HCT116 (cell line): ENCODE measurements around the gene NCAPD3. TPM values are rescaled to one million over a fixed set of nuclear protein-coding genes. Genes with fewer than 3 reads are reported as not detected.

ENCODE experiments used
- ATAC-seq: fragments of 200-7000 bp; cut with Tn5 transposase; 2 replicates; pipeline ENCODE4 v1.9.1; 2020; ENCODE audit warnings: mild to moderate bottlenecking, moderate library complexity
- BruUV-seq: library from RNA; stranded (reverse); fragments of 400-500 nt; replicated peaks from 2 replicates; lab custom pipeline; 2021; lab: Mats Ljungman, UMichigan
- CTCF ChIA-PET: fragments of 300-600 bp; sonication (Branson Sonifier 250); formaldehyde crosslinking; loops from one replicate; lab custom pipeline; 2021; ENCODE audit warnings: antibody characterized with exemption; lab: Charles Lee
- POLR2A ChIA-PET: fragments of 300-600, 350-600 bp; sonication (Branson Sonifier 250); formaldehyde crosslinking; loops from one replicate; lab custom pipeline; 2021; ENCODE audit warnings: antibody characterized with exemption; lab: Charles Lee
- RAD21 ChIA-PET, 2 experiments: fragments of 300-600 bp; sonication (Branson Sonifier 250); formaldehyde crosslinking; loops; one replicate each; lab custom pipeline; 2023; ENCODE audit warnings: low total read pairs in 2 of 2; ENCODE audit not compliant: uncharacterized antibody in 2 of 2, unreplicated experiment in 2 of 2, low non-redundant PET in 1 of 2; lab: Charles Lee
- DNase-seq: peaks from one replicate; pipeline ENCODE4 v3.0.0-alpha.2; 2010; ENCODE audit warnings: low read depth, low spot score
- H2AFZ ChIP-seq: fragments of 200-600 bp; shearing (Covaris generic), sonication (generic); 2 replicates; pipeline ENCODE4 v1.6.1; 2017; ENCODE audit warnings: low read depth, mixed run types, mixed read lengths, antibody characterized with exemption, low read length; ENCODE audit not compliant: poor library complexity, severe bottlenecking
- H3K27ac ChIP-seq: 2 replicates; pipeline ENCODE4 v1.5.1; 2012; ENCODE audit warnings: low read depth, low read length
- H3K27me3 ChIP-seq: fragments of 200-600 bp; sonication (generic); 2 replicates; pipeline ENCODE4 v1.6.1; 2016; ENCODE audit warnings: mixed run types, low read length, mixed read lengths; ENCODE audit not compliant: insufficient read depth
- H3K36me3 ChIP-seq, 2 experiments: fragments of 200-500 bp in 1 of 2; fragments of 200-600 bp in 1 of 2; sonication (Bioruptor generic) in 1 of 2; sonication (generic) in 1 of 2; 2 replicates each; pipeline versions ENCODE4 v1.5.1 to v1.6.1; 2014 to 2016; ENCODE audit warnings: low read length in 2 of 2, inconsistent platforms in 1 of 2, mixed read lengths in 1 of 2, mixed run types in 1 of 2; ENCODE audit not compliant: insufficient read depth in 2 of 2, control insufficient read depth in 1 of 2
- H3K4me1 ChIP-seq, 2 experiments: fragments of 200-600 bp in 1 of 2; sonication (generic) in 1 of 2; 2 replicates each; pipeline versions ENCODE4 v1.5.1 to v1.6.1; 2012 to 2017; ENCODE audit warnings: low read length in 2 of 2, inconsistent platforms in 1 of 2, mild to moderate bottlenecking in 1 of 2, mixed read lengths in 1 of 2, mixed run types in 1 of 2, moderate library complexity in 1 of 2; ENCODE audit not compliant: insufficient read depth in 2 of 2, control insufficient read depth in 1 of 2
- H3K4me2 ChIP-seq: fragments of 200-600 bp; sonication (generic); 2 replicates; pipeline ENCODE4 v1.6.1; 2017; ENCODE audit warnings: mixed run types, low read length, mixed read lengths
- H3K4me3 ChIP-seq, 2 experiments: fragments of 200-600 bp in 1 of 2; sonication (generic) in 1 of 2; replicated peaks in 1 of 2; 2 replicates each; pipeline ENCODE4 v1.5.1; 2011 to 2016; ENCODE audit warnings: low read length in 2 of 2, control low read depth in 1 of 2, low read depth in 1 of 2, mild to moderate bottlenecking in 1 of 2, mixed read lengths in 1 of 2, mixed run types in 1 of 2
- H3K79me2 ChIP-seq: fragments of 200-600 bp; sonication (generic); 2 replicates; pipeline ENCODE4 v1.6.1; 2017; ENCODE audit warnings: mild to moderate bottlenecking, mixed run types, low read length, moderate library complexity, mixed read lengths; ENCODE audit not compliant: insufficient read depth
- H3K9ac ChIP-seq: fragments of 200-600 bp; sonication (generic); 2 replicates; pipeline ENCODE4 v1.6.1; 2016; ENCODE audit warnings: low read length, mixed read lengths
- H3K9me2 ChIP-seq: fragments of 200-600 bp; sonication (generic), shearing (Covaris generic); 2 replicates; pipeline ENCODE4 v1.6.1; 2017; ENCODE audit warnings: mixed run types, mild to moderate bottlenecking, moderate library complexity; ENCODE audit not compliant: insufficient read depth
- H3K9me3 ChIP-seq, 2 experiments: fragments of 200-500 bp in 1 of 2; fragments of 200-600 bp in 1 of 2; sonication (Bioruptor generic) in 1 of 2; sonication (generic) in 1 of 2; 2 replicates each; pipeline ENCODE4 v1.6.1; 2014 to 2017; ENCODE audit warnings: low read length in 2 of 2, mixed read lengths in 2 of 2, inconsistent platforms in 1 of 2, low read depth in 1 of 2, mild to moderate bottlenecking in 1 of 2, mixed run types in 1 of 2, moderate library complexity in 1 of 2; ENCODE audit not compliant: control insufficient read depth in 1 of 2, insufficient read depth in 1 of 2
- H4K20me1 ChIP-seq: fragments of 200-600 bp; sonication (generic), shearing (Covaris generic); 2 replicates; pipeline ENCODE4 v1.6.1; 2017; ENCODE audit warnings: mixed run types, mild to moderate bottlenecking, moderate library complexity; ENCODE audit not compliant: insufficient read depth
- CBX3 ChIP-seq: IDR thresholded peaks from 2 replicates; pipeline ENCODE4 v1.6.1; 2012; ENCODE audit warnings: low read depth
- EGR1 ChIP-seq: IDR thresholded peaks from 2 replicates; pipeline ENCODE4 v1.6.1; 2012; ENCODE audit warnings: low read depth
- EZH2phosphoT487 ChIP-seq: fragments of 200-600 bp; IDR thresholded peaks from 2 replicates; pipeline ENCODE4 v1.6.1; 2018; ENCODE audit warnings: antibody characterized with exemption, borderline replicate concordance
- SIN3A ChIP-seq: IDR thresholded peaks from 2 replicates; pipeline ENCODE4 v1.6.1; 2012; ENCODE audit warnings: low read depth
- SRF ChIP-seq: IDR thresholded peaks from 2 replicates; pipeline ENCODE4 v1.6.1; 2012; ENCODE audit warnings: low read depth
- ZBTB33 ChIP-seq: IDR thresholded peaks from 2 replicates; pipeline ENCODE4 v1.6.1; 2011; ENCODE audit warnings: mild to moderate bottlenecking, low read length, moderate library complexity; ENCODE audit not compliant: insufficient replicate concordance; ENCODE audit errors: extremely low read depth
- intact Hi-C: fragments of 100-400 bp; cut with micrococcal nuclease; formaldehyde crosslinking; loops from 2 replicates; pipeline ENCODE4 v1.10.0; 2022
- total RNA-seq: library from RNA; stranded (reverse); gene quantifications from one replicate; pipeline ENCODE4 v1.2.1, GENCODE V29; 2021; ENCODE audit not compliant: unreplicated experiment

Gene NCAPD3
- total RNA-seq, 1 experiment from 2014 or later = 71.0 TPM

DNA sequence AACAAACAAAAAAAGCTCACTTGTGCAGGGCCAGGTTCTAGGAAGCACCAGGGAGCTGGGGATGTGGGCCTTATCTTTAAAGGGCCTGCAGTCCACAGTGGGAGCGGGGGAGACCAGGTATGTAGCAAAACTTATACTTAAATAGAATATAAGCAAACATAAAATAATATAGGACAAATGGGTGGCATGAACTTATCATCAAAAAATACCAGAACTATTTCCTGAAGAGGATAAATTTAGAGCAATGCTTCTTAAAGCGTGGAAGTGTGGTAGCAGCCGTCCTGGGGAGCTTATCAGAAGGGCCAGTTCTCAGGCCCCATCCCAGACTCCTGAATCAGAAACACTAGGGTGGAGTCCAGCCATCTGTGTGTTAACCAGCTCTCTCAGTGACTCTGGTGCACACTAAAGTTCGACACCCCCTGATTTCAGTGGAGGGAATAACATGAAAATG, 10.0 kb upstream of the NCAPD3 start:
- H3K9ac ChIP-seq = no peak overlapping the region
- H4K20me1 ChIP-seq = no peaks in the 10 kb centered on the region
- no peak for ATAC-seq
- H3K27ac ChIP-seq = no peak overlapping the region
- H3K79me2 ChIP-seq = peaks cover 29% of the 10 kb centered on the region; the same call in 1 of the 2 replicates
- H3K4me2 ChIP-seq = no peak overlapping the region
- intact Hi-C loops = no loop called here
- DNase-seq = no peak
- no peaks in the 10 kb centered on the region for H3K9me2 ChIP-seq
- TF ChIP-seq SIN3A (no peak), CBX3 (no peak), EZH2phosphoT487 (no peak), EGR1 (no peak), ZBTB33 (no peak)
- TF ChIP-seq, all 23 proteins: peak for 0
- Histone ChIP-seq H3K4me3 (no peak overlapping the region), H3K36me3 (peaks cover 0 to 12% of the 10 kb centered on the region in 2 experiments; a peak in 1 of 4 replicates), H3K4me1 (no peaks in the 10 kb centered on the region), H3K9me3 (no peaks in the 10 kb centered on the region), H3K27me3 (no peaks in the 10 kb centered on the region), H2AFZ (no peak overlapping the region)
- ChIA-PET CTCF (no interaction called here), RAD21 (no interaction called here), POLR2A (no interaction called here)
- no TSS peak for BruUV-seq

DNA sequence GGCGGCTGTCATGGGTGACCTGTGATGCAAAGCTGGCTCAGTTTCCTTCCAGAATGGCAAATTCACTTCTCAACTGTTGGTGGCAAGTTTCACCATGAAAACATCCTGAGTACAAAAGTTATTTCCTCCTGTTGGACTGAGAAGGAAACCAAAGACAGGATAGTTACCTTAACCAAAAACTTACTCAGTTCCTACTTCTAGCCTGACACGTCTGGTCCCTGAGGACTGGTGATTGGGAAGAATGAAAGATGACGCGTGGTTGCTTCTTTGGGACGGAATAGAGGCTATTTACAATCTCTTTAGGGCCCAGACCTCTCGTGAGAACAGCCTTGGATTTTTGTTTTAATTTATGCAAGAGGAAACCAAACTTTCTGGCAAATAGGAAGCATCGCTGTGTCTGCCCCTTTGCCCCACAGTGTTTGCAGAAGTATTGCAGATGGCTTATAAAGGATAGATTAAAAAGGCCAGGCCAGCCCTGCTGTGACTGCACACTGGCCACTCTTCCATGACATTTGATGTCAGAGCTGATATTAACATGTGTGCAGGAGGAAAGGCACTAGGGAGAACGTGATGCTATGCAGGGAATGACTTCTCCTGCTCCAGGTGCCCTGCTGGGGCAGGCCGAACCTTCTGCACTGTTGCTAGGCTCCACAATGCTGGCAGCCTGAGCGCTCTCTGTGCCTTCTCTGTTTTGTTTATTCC, 8.3 kb upstream of the NCAPD3 start:
- no TSS peak for BruUV-seq
- Histone ChIP-seq H2AFZ (no peak overlapping the region), H3K4me2 (no peak overlapping the region), H3K27ac (no peak overlapping the region), H3K4me3 (no peak overlapping the region), H3K36me3 (peaks cover 0 to 12% of the 10 kb centered on the region in 2 experiments; a peak in 1 of 4 replicates), H3K4me1 (no peaks in the 10 kb centered on the region), H4K20me1 (no peaks in the 10 kb centered on the region), H3K27me3 (no peaks in the 10 kb centered on the region), H3K79me2 (peaks cover 41% of the 10 kb centered on the region), H3K9me3 (no peaks in the 10 kb centered on the region), H3K9me2 (no peaks in the 10 kb centered on the region), H3K9ac (no peak overlapping the region)
- ATAC-seq = no peak
- ChIA-PET POLR2A (no interaction called here), CTCF (no interaction called here), RAD21 (no interaction called here)
- intact Hi-C loops = no loop called here
- TF ChIP-seq SRF = no peak
- DNase-seq = no peak
